SHP77 (cell line): ENCODE data around the gene CARD11.
"Not testable (repeated sequence)": the region's sequence is repeated elsewhere in the genome, so short reads cannot be mapped to it uniquely, and the experiment has no call there.

Experiments
- DNase-seq, 2 experiments: peaks; one replicate each; lab custom pipeline; 2025; lab: John Stamatoyannopoulos, UW

The CARD11 gene

GRCh38 chr7:2964208-2964607 is 79.5 kb downstream of the CARD11 start:
- no peak for DNase-seq

- no peak for DNase-seq
Observed at GRCh38 chr7:2962865-2963264, 80.8 kb downstream of the CARD11 start.

- DNase-seq: no peak
Observed at GRCh38 chr7:2959828-2960599, 83.7 kb downstream of the CARD11 start.

GRCh38 chr7:2959103-2959680 is 84.5 kb downstream of the CARD11 start:
- no peak for DNase-seq

GRCh38 chr7:2958416-2959102 is 85.1 kb downstream of the CARD11 start:
- DNase-seq: no peak

- DNase-seq: not testable (repeated sequence)
Observed at GRCh38 chr7:2957369-2957727, 86.3 kb downstream of the CARD11 start.

- DNase-seq: no peak
Observed at GRCh38 chr7:2956526-2957368, 86.9 kb downstream of the CARD11 start.

- no peak for DNase-seq
Observed at GRCh38 chr7:2956076-2956475, 87.6 kb downstream of the CARD11 start.

GRCh38 chr7:2955269-2955668 is 88.4 kb downstream of the CARD11 start:
- no peak for DNase-seq

- DNase-seq: no peak
Observed at GRCh38 chr7:2954433-2954853, 89.2 kb downstream of the CARD11 start.

- no peak for DNase-seq
Observed at GRCh38 chr7:2953588-2954407, 89.9 kb downstream of the CARD11 start.

GRCh38 chr7:2953099-2953498 is 90.6 kb downstream of the CARD11 start:
- no peak for DNase-seq

GRCh38 chr7:2952316-2952715 is 91.4 kb downstream of the CARD11 start:
- no peak for DNase-seq

- DNase-seq: no peak
Observed at GRCh38 chr7:2950578-2950977, 93.1 kb downstream of the CARD11 start.

- DNase-seq: no peak
Observed at GRCh38 chr7:2948749-2949148, 94.9 kb downstream of the CARD11 start.

- DNase-seq: no peak
Observed at GRCh38 chr7:2947058-2947780, 96.4 kb downstream of the CARD11 start.

GRCh38 chr7:2945171-2945570 is 98.5 kb downstream of the CARD11 start:
- no peak for DNase-seq

- no peak for DNase-seq
Observed at GRCh38 chr7:2944739-2945138, 98.9 kb downstream of the CARD11 start.

GRCh38 chr7:2943851-2944601 is 99.6 kb downstream of the CARD11 start:
- no peak for DNase-seq
